Mammary epithelial cell (primary cell): ENCODE data around the gene MLXIP.

Experiments used
- CTCF ChIP-seq, 2 donors: IDR thresholded peaks in 1 of 2; conservative IDR thresholded peaks in 1 of 2; 2 replicates each; pipeline ENCODE4 v1.5.1; 2011 to 2012; ENCODE audit warnings: inconsistent platforms in 2 of 2, low read length in 2 of 2, mild to moderate bottlenecking in 2 of 2, control low read depth in 1 of 2, low read depth in 1 of 2; ENCODE audit not compliant: insufficient read depth in 1 of 2; ENCODE audit errors: extremely low read depth in 1 of 2
- EZH2 ChIP-seq: IDR thresholded peaks from 2 replicates; pipeline ENCODE4 v1.6.1; 2012; ENCODE audit warnings: low read length, inconsistent platforms, borderline replicate concordance

GRCh38 chr12:122185079-122185478 is 106.5 kb downstream of the MLXIP start:
- TF ChIP-seq CTCF (conservative IDR thresholded peaks at IDR 0.05 in 1 of 2, IDR thresholded peaks at IDR 0.05 in 1 of 2; ENCODE audit: extremely low read depth in 1 of 2, insufficient read depth in 1 of 2, low read depth in 1 of 2, low read length in 2 of 2) = no peak
- TF ChIP-seq EZH2 = no peak
